Thymus (tissue), 11 donors: ENCODE results near the gene PPP6C. TPM values are rescaled to one million over a fixed set of nuclear protein-coding genes. Genes with fewer than 3 reads are reported as not detected.

Experiments used
- DNase-seq, 9 donors: peaks; one replicate each; pipeline ENCODE4 v3.0.0-alpha.2; 2013; ENCODE audit warnings: low spot score in 9 of 9, low read depth in 6 of 9, missing footprints in 1 of 9
- H3K27ac ChIP-seq, 2 donors: one replicate each; pipeline ENCODE4 v1.5.1; 2013; ENCODE audit warnings: control low read depth in 1 of 2, low read depth in 1 of 2, low read length in 1 of 2, mild to moderate bottlenecking in 1 of 2, moderate library complexity in 1 of 2
- H3K27me3 ChIP-seq, 2 donors: one replicate each; pipeline ENCODE4 v1.5.1; 2013; ENCODE audit warnings: low read length in 1 of 2; ENCODE audit not compliant: control insufficient read depth in 2 of 2, insufficient read depth in 1 of 2
- H3K36me3 ChIP-seq, 2 donors: one replicate each; pipeline ENCODE4 v1.5.1; 2013; ENCODE audit warnings: low read length in 1 of 2, mild to moderate bottlenecking in 1 of 2, moderate library complexity in 1 of 2; ENCODE audit not compliant: control insufficient read depth in 2 of 2, insufficient read depth in 2 of 2
- H3K4me1 ChIP-seq, 2 donors: one replicate each; pipeline ENCODE4 v1.5.1; 2013; ENCODE audit warnings: low read length in 2 of 2; ENCODE audit not compliant: control insufficient read depth in 2 of 2, insufficient read depth in 2 of 2
- H3K4me3 ChIP-seq, 2 donors: one replicate each; pipeline ENCODE4 v1.5.1; 2013; ENCODE audit warnings: low read length in 2 of 2, control low read depth in 1 of 2, mild to moderate bottlenecking in 1 of 2
- H3K9me3 ChIP-seq, 2 donors: one replicate each; pipeline ENCODE4 v1.5.1; 2013; ENCODE audit warnings: low read length in 1 of 2, mild to moderate bottlenecking in 1 of 2; ENCODE audit not compliant: control insufficient read depth in 2 of 2, insufficient read depth in 1 of 2
- WGBS: extraction: QIAGEN DNeasy Blood & Tissue Kit; methylation state at CpG from one replicate; pipeline ENCODE4 v1.1.7; 2013; 5-methylcytosine and 5-hydroxymethylcytosine counted together
- polyA plus RNA-seq: library from polyadenylated mRNA; stranded (reverse); fragments of 200-250 nt; gene quantifications from one replicate; pipeline ENCODE4 v1.2.3, GENCODE V29; 2013
- total RNA-seq: library from RNA; stranded (reverse); fragments of 120-200 nt; gene quantifications from one replicate; pipeline ENCODE4 v1.2.4, GENCODE V29; 2013
- donor health status: healthy.

Gene PPP6C
- total and polyA plus RNA-seq, 2 donors, result 35.6 to 37.6 TPM

DNA sequence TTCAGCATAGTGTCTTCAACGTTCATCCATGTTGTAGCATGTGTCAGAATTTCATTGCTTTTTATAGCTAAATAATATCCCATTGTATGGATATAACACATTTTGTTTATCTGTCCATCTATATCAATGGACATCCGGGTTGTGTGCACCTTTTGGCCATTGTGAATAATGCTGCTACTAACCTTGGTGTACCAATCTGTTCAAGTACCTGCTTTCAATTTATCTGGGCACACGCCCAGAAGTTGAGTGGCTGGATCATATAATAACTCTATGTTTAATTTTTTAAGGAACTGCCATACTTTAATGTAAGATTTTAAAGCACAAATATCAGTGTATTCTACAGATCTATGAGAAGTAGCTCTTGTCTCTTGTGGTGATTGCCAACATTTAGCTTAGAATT is 89.8 kb downstream of the PPP6C start:
- DNase-seq, result no peak
- H3K27me3 ChIP-seq, result no peaks in the 10 kb centered on the region
- WGBS, result 98% methylated on average over 3 of the region's 3 CpGs
- H3K4me1 ChIP-seq, result peaks cover 0 to 3% of the 10 kb centered on the region in 2 donors
- H3K36me3 ChIP-seq, result peaks cover 10% of the 10 kb centered on the region in 2 donors
- H3K9me3 ChIP-seq, result peaks cover 1 to 9% of the 10 kb centered on the region in 2 donors
- no peak overlapping the region for H3K4me3 ChIP-seq
- no peak overlapping the region for H3K27ac ChIP-seq

Other genes with a start within 250 kb of the PPP6C start
- 7.3 TPM for gene GOLGA1, start 248.7 kb downstream of the PPP6C start, total RNA-seq
- 9.5 TPM for gene GOLGA1, start 248.7 kb downstream of the PPP6C start, polyA plus RNA-seq
- gene SCAI, start 46.3 kb downstream of the PPP6C start, total RNA-seq, result 23.5 TPM
- 9.4 TPM for gene SCAI, start 46.3 kb downstream of the PPP6C start, polyA plus RNA-seq
- gene RABEPK, start 10.7 kb upstream of the PPP6C start, total RNA-seq, result 25.7 TPM
- 19.5 TPM for gene RABEPK, start 10.7 kb upstream of the PPP6C start, polyA plus RNA-seq
- gene HSPA5, start 51.5 kb upstream of the PPP6C start, total RNA-seq, result 38.6 TPM
- 113 TPM for gene HSPA5, start 51.5 kb upstream of the PPP6C start, polyA plus RNA-seq
- gene GAPVD1, start 72.0 kb upstream of the PPP6C start, total RNA-seq, result 23.0 TPM
- 12.9 TPM for gene GAPVD1, start 72.0 kb upstream of the PPP6C start, polyA plus RNA-seq